Measurements from ENCODE around the gene KLK13. TPM values are rescaled to one million over a fixed set of nuclear protein-coding genes. Genes with fewer than 3 reads are reported as not detected.

The KLK13 gene
- total RNA-seq, 1 donor from 2014 or later = not detected

GRCh38 chr19:51090471-51090870, 25.6 kb upstream of the KLK13 start:
- Mint-ChIP-seq H3K4me1 (ENCODE audit: low read depth, unreplicated experiment) (no peaks in the 10 kb centered on the region), H3K4me3 (ENCODE audit: unreplicated experiment) (no peak overlapping the region), H3K27ac (ENCODE audit: unreplicated experiment) (no peak overlapping the region), H3K9me3 (ENCODE audit: unreplicated experiment) (peaks cover 6% of the 10 kb centered on the region), H3K27me3 (ENCODE audit: unreplicated experiment) (peaks cover 5% of the 10 kb centered on the region), H3K36me3 (ENCODE audit: unreplicated experiment) (no peaks in the 10 kb centered on the region)
- no peak for DNase-seq
- no peak for TF ChIP-seq CTCF (IDR thresholded peaks at IDR 0.05; ENCODE audit: partially characterized antibody, unreplicated experiment)

GRCh38 chr19:51089786-51090185, 24.9 kb upstream of the KLK13 start:
- TF ChIP-seq CTCF (IDR thresholded peaks at IDR 0.05; ENCODE audit: partially characterized antibody, unreplicated experiment) = no peak
- no peak overlapping the region for H3K4me3 Mint-ChIP-seq (ENCODE audit: unreplicated experiment)

GRCh38 chr19:51086153-51086850, 21.4 kb upstream of the KLK13 start:
- H3K4me3 Mint-ChIP-seq (ENCODE audit: unreplicated experiment) = no peak overlapping the region
- H3K36me3 Mint-ChIP-seq (ENCODE audit: unreplicated experiment) = peaks cover 6% of the 10 kb centered on the region
- H3K9me3 Mint-ChIP-seq (ENCODE audit: unreplicated experiment) = peaks cover 8% of the 10 kb centered on the region
- H3K27ac Mint-ChIP-seq (ENCODE audit: unreplicated experiment) = no peak overlapping the region
- H3K27me3 Mint-ChIP-seq (ENCODE audit: unreplicated experiment) = peaks cover 4% of the 10 kb centered on the region
- DNase-seq = no peak
- TF ChIP-seq CTCF (IDR thresholded peaks at IDR 0.05; ENCODE audit: partially characterized antibody, unreplicated experiment) = no peak
- H3K4me1 Mint-ChIP-seq (ENCODE audit: low read depth, unreplicated experiment) = no peaks in the 10 kb centered on the region

More at GRCh38 chr19:51089786-51090185, 24.9 kb upstream of the KLK13 start:
- Mint-ChIP-seq H3K36me3 (ENCODE audit: unreplicated experiment) (no peaks in the 10 kb centered on the region), H3K4me1 (ENCODE audit: low read depth, unreplicated experiment) (no peaks in the 10 kb centered on the region), H3K27me3 (ENCODE audit: unreplicated experiment) (peaks cover 5% of the 10 kb centered on the region), H3K9me3 (ENCODE audit: unreplicated experiment) (peaks cover 6% of the 10 kb centered on the region), H3K27ac (ENCODE audit: unreplicated experiment) (no peak overlapping the region)
- no peak for DNase-seq

- Mint-ChIP-seq H3K27me3 (ENCODE audit: unreplicated experiment) (peaks cover 4% of the 10 kb centered on the region), H3K36me3 (ENCODE audit: unreplicated experiment) (peaks cover 6% of the 10 kb centered on the region), H3K4me1 (ENCODE audit: low read depth, unreplicated experiment) (no peaks in the 10 kb centered on the region), H3K27ac (ENCODE audit: unreplicated experiment) (no peak overlapping the region), H3K9me3 (ENCODE audit: unreplicated experiment) (peaks cover 5% of the 10 kb centered on the region), H3K4me3 (ENCODE audit: unreplicated experiment) (no peak overlapping the region)
- no peak for TF ChIP-seq CTCF (IDR thresholded peaks at IDR 0.05; ENCODE audit: partially characterized antibody, unreplicated experiment)
- no peak for DNase-seq
Observed at GRCh38 chr19:51084505-51084904, 19.6 kb upstream of the KLK13 start.

GRCh38 chr19:51083783-51084182, 18.9 kb upstream of the KLK13 start:
- peaks cover 5% of the 10 kb centered on the region for H3K9me3 Mint-ChIP-seq (ENCODE audit: unreplicated experiment)
- H3K4me1 Mint-ChIP-seq (ENCODE audit: low read depth, unreplicated experiment) = no peaks in the 10 kb centered on the region
- peaks cover 6% of the 10 kb centered on the region for H3K36me3 Mint-ChIP-seq (ENCODE audit: unreplicated experiment)
- no peak for TF ChIP-seq CTCF (IDR thresholded peaks at IDR 0.05; ENCODE audit: partially characterized antibody, unreplicated experiment)
- H3K27me3 Mint-ChIP-seq (ENCODE audit: unreplicated experiment) = peaks cover 2% of the 10 kb centered on the region
- no peak overlapping the region for H3K27ac Mint-ChIP-seq (ENCODE audit: unreplicated experiment)
- no peak overlapping the region for H3K4me3 Mint-ChIP-seq (ENCODE audit: unreplicated experiment)
- no peak for DNase-seq
